Panc1 (cell line): Measurements from ENCODE around the gene C1orf50. TPM values are rescaled to one million over a fixed set of nuclear protein-coding genes. Genes with fewer than 3 reads are reported as not detected.

Source experiments
- ATAC-seq: fragments of 200-7000 bp; cut with Tn5 transposase; 2 replicates; pipeline ENCODE4 v1.9.1; 2020; ENCODE audit warnings: mild to moderate bottlenecking, moderate library complexity
- BruUV-seq: library from RNA; stranded (reverse); fragments of 400-500 nt; replicated peaks from 2 replicates; lab custom pipeline; 2021; lab: Mats Ljungman, UMichigan
- CTCF ChIA-PET: fragments of 300-600 bp; sonication (Branson Sonifier 250); formaldehyde crosslinking; loops from one replicate; lab custom pipeline; 2022; ENCODE audit warnings: antibody characterized with exemption; lab: Charles Lee
- POLR2A ChIA-PET: fragments of 300-600 bp; sonication (Branson Sonifier 250); formaldehyde crosslinking; loops from one replicate; lab custom pipeline; 2022; ENCODE audit warnings: antibody characterized with exemption; lab: Charles Lee
- DNase-seq: peaks from one replicate; pipeline ENCODE4 v3.0.0-alpha.2; 2010; ENCODE audit warnings: low read depth, low spot score
- H3K27ac ChIP-seq: 2 replicates; pipeline ENCODE4 v1.5.1; 2011; ENCODE audit warnings: mild to moderate bottlenecking, low read length, inconsistent platforms
- H3K27me3 ChIP-seq: fragments of 200-500 bp; sonication (Bioruptor generic); 2 replicates; pipeline ENCODE4 v1.6.0; 2014; ENCODE audit warnings: low read length, inconsistent platforms; ENCODE audit not compliant: control insufficient read depth, insufficient read depth
- H3K36me3 ChIP-seq: fragments of 200-500 bp; sonication (Bioruptor generic); 2 replicates; pipeline ENCODE4 v1.5.1; 2014; ENCODE audit warnings: inconsistent platforms, mild to moderate bottlenecking, low read length, moderate library complexity; ENCODE audit not compliant: control insufficient read depth, insufficient read depth
- H3K4me1 ChIP-seq: 2 replicates; pipeline ENCODE4 v1.5.1; 2011; ENCODE audit warnings: inconsistent platforms, mild to moderate bottlenecking, low read length, moderate library complexity; ENCODE audit not compliant: control insufficient read depth, insufficient read depth
- H3K4me3 ChIP-seq, 2 experiments: 2 replicates each; pipeline ENCODE4 v1.5.1; 2011 to 2012; ENCODE audit warnings: low read depth in 2 of 2, low read length in 2 of 2, mild to moderate bottlenecking in 2 of 2, inconsistent platforms in 1 of 2, moderate library complexity in 1 of 2
- H3K9me3 ChIP-seq: fragments of 200-500 bp; sonication (Bioruptor generic); 2 replicates; pipeline ENCODE4 v1.5.1; 2014; ENCODE audit warnings: low read depth, mild to moderate bottlenecking, inconsistent platforms, low read length, moderate library complexity; ENCODE audit not compliant: control insufficient read depth, insufficient read depth
- CTCF ChIP-seq: fragments of 450-650 bp; IDR thresholded peaks from 2 replicates; pipeline ENCODE4 v1.5.1; 2017; ENCODE audit warnings: mild to moderate bottlenecking
- POLR2AphosphoS5 ChIP-seq: IDR thresholded peaks from 2 replicates; pipeline ENCODE4 v1.6.1; 2012; ENCODE audit warnings: mild to moderate bottlenecking, low read depth, low read length, moderate library complexity
- REST ChIP-seq, 2 experiments: IDR thresholded peaks; 2 replicates each; pipeline ENCODE4 v1.6.1; 2011 to 2012; ENCODE audit warnings: low read depth in 2 of 2, control low read depth in 1 of 2, low read length in 1 of 2, mild to moderate bottlenecking in 1 of 2, moderate library complexity in 1 of 2; ENCODE audit not compliant: insufficient read depth in 1 of 2
- SIN3A ChIP-seq: IDR thresholded peaks from 2 replicates; pipeline ENCODE4 v1.6.1; 2012; ENCODE audit warnings: low read depth, mild to moderate bottlenecking, low read length, moderate library complexity, borderline replicate concordance; ENCODE audit not compliant: insufficient read depth
- TCF7L2 ChIP-seq: IDR thresholded peaks from 2 replicates; pipeline ENCODE4 v1.6.1; 2011; ENCODE audit warnings: mild to moderate bottlenecking, low read depth, low read length, inconsistent platforms
- in situ Hi-C: cut with HindIII; loops from 2 replicates; pipeline ENCODE4 v1.10.0; 2016; ENCODE audit warnings: low sequenced_read_pairs, low pct_unique_long_range_greater_than_20kb
- intact Hi-C: fragments of 100-400 bp; cut with micrococcal nuclease; formaldehyde crosslinking; loops from one replicate; pipeline ENCODE4 v1.10.0; 2022; ENCODE audit not compliant: unreplicated experiment
- total RNA-seq: library from RNA; stranded (reverse); gene quantifications from one replicate; pipeline ENCODE4 v1.2.1, GENCODE V29; 2021; ENCODE audit not compliant: unreplicated experiment

C1orf50 gene
- total RNA-seq, 1 experiment from 2014 or later = 5.8 TPM

GRCh38 chr1:42821690-42822089, 54.6 kb downstream of the C1orf50 start:
- Histone ChIP-seq H3K4me3 (no peak overlapping the region), H3K9me3 (no peaks in the 10 kb centered on the region), H3K4me1 (peaks cover 5% of the 10 kb centered on the region), H3K27ac (no peak overlapping the region), H3K36me3 (no peaks in the 10 kb centered on the region), H3K27me3 (no peaks in the 10 kb centered on the region)
- DNase-seq = no peak
- in situ Hi-C loops (no loop called here), intact Hi-C loops (no loop called here)
- POLR2A ChIA-PET = no interaction called here
- CTCF ChIA-PET = no interaction called here
- ATAC-seq = no peak
- BruUV-seq = no TSS peak
- TF ChIP-seq TCF7L2 = no peak
- no peak for TF ChIP-seq REST (IDR thresholded peaks at IDR 0.05; ENCODE audit: insufficient read depth in 1 of 2, low read depth in 2 of 2, low read length in 1 of 2)
- no peak for TF ChIP-seq SIN3A

GRCh38 chr1:42822800-42823392, 55.8 kb downstream of the C1orf50 start:
- DNase-seq (no peak), ATAC-seq (no peak)
- H3K27ac ChIP-seq = no peak overlapping the region
- intact Hi-C loops = no loop called here
- TF ChIP-seq CTCF (no peak), REST (IDR thresholded peaks at IDR 0.05; ENCODE audit: insufficient read depth in 1 of 2, low read depth in 2 of 2, low read length in 1 of 2) (no peak), TCF7L2 (no peak), POLR2AphosphoS5 (no peak), SIN3A (no peak)
- ChIA-PET POLR2A (no interaction called here), CTCF (no interaction called here)
- H3K36me3 ChIP-seq = no peaks in the 10 kb centered on the region
- in situ Hi-C loops = no loop called here
- H3K4me3 ChIP-seq = no peak overlapping the region
- H3K27me3 ChIP-seq = no peaks in the 10 kb centered on the region
- H3K4me1 ChIP-seq = peaks cover 3% of the 10 kb centered on the region
- BruUV-seq = no TSS peak
- H3K9me3 ChIP-seq = no peaks in the 10 kb centered on the region
